Ureter (tissue), 1 donor: ENCODE data around the gene KSR1. TPM values are rescaled to one million over a fixed set of nuclear protein-coding genes. Genes with fewer than 3 reads are reported as not detected.

ENCODE experiments used
- DNase-seq: peaks from one replicate; pipeline ENCODE4 v3.0.0-alpha.2; 2020; ENCODE audit warnings: low spot score
- total RNA-seq: library from RNA; stranded (reverse); gene quantifications from one replicate; pipeline ENCODE4 v1.2.4, GENCODE V29; 2023
- donor health status: DM: yes; HTN: yes; CAD: no.

Gene KSR1
- total RNA-seq, 1 donor from 2014 or later: 61.9 TPM

DNA sequence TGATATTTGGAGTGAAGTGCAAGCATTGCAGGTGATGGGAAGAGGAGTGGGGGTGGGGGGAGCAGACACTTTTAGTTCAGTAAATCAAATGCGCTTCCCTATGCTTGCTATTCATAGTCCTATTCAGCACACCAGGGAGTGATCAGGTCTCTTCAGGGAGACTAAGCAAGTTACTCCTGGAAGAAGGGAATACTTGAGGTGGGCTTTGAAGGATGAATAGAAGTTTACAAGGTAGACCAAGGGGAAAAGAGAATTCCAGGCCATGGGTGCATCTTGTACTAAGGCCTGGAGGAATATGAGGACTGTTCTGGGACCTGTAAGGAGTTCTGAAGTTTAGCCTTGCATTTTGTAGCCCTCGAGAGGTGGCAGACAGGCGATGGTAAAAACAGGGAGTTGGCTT, 134.6 kb downstream of the KSR1 start:
- DNase-seq: no peak

- DNase-seq: no peak
These were observed 135.7 kb downstream of the KSR1 start for GRCh38 chr17:27591986-27592385.

DNA sequence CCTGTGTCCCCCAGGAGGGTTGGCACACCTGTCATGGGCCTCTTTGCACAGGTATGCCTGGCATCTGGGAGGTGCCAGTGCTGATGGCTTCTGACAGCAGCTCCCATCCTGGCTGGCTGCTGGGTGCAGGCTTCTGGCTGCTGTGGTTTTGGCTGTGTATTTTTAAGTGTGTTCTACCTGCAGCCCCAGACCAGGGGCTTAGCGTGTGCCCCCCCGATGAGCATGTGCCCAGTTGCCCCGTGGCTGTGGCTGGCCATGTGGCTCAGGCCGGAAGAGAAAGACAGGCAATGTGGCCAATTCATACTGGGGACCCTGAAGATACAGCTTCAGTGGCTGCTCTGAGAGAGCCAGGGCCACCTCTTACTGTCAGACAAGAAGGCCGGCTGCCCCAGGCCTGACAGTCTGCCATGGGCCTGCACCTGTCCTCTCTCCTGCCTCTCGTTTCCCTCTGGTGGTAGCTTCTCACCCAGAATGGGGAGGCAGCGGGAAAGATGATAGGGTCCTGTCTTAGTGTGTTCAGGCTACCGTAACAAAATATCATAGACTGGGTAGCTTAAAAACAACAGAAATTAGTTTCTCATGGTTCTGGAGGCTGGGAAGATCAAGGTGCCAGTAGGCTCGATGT, 137.1 kb downstream of the KSR1 start:
- DNase-seq: no peak

GRCh38 chr17:27593857-27594255, 137.6 kb downstream of the KSR1 start:
- DNase-seq: no peak

DNA sequence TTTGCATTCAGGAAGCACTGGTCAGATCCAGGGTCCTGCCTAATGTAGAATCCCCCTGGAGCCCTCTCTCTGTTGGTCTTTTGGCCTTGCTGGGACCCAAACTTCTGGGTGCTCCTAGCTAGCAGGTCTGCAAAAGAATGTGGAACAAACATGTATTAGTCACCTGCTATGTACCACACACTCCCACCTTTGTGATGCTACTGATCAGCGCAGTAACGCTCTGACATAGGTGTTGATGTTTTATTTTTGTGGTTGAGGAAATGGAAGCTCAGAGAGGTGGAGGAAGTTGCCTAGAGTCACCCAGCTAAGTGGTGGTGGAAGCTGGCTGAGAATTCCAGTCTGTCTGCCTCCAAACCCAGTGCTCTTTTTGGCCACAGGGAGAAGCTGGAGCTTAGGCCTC, 139.0 kb downstream of the KSR1 start:
- DNase-seq: no peak

- no peak for DNase-seq
These were observed 139.8 kb downstream of the KSR1 start for GRCh38 chr17:27596096-27596495.

- no peak for DNase-seq
These were observed 140.4 kb downstream of the KSR1 start for GRCh38 chr17:27596566-27597187.

- no peak for DNase-seq
These were observed 140.9 kb downstream of the KSR1 start for GRCh38 chr17:27597188-27597580.

DNA sequence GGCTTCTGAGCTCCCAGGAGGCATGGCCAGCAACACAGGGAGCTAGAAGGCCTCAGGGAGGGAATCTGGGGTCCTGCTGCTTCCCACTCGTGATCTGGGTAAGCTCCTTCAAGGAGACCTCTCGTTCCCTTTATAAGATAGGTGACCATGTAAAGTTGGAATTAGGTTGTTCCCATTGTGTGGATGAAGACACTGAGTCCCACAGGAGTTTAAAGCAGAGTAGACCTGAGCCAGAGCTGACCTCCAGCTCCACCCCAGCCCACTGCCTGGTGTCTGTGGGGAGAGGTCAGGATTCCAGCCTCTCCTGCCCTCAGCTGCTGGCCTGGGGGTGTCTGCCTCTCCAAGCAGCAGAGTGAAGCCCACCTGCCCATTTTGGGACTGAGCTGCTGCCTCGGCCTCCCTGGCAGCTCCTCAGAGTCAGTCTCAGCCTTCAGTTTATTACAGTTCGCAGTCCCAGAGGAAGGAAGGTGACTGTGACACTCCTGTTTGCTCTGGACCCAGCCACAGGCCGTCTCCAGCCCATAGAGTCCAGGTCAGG, 141.6 kb downstream of the KSR1 start:
- no peak for DNase-seq

DNA sequence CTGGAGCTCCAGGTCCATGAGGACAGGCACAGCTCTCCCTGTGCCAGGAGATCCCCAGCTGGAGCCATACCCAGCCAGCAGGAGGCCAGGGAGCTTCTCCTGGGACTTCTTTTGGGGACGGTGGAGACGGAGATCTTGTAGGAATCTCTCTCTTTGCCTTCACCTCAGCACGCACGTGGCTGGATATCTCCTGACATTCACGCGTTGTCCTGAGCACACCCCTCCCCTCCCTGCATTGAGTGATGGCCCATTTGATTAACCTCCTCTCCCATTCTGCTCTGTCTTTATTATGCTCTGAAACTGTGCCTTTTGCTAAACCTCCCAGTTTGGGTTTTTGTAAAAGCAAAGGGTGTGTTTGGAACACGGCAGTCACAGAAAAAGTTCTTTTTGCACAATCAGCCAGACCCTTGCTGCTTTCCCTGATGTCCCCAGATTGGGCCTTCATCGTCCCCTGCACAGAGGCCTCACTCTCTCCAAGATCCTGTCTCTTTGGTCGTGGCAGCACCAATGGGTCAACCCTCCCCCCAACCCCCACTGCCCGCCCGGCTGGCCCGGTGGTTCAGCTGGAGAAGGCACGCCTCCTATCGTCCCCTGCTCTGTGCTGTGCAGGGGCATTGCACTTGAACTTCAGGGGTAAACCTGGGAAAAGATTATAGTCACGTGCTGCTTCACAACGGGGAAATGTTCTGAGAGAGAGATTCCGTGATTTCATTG, 142.2 kb downstream of the KSR1 start:
- DNase-seq: no peak

GRCh38 chr17:27600471-27600870, 144.2 kb downstream of the KSR1 start:
- DNase-seq: no peak

DNA sequence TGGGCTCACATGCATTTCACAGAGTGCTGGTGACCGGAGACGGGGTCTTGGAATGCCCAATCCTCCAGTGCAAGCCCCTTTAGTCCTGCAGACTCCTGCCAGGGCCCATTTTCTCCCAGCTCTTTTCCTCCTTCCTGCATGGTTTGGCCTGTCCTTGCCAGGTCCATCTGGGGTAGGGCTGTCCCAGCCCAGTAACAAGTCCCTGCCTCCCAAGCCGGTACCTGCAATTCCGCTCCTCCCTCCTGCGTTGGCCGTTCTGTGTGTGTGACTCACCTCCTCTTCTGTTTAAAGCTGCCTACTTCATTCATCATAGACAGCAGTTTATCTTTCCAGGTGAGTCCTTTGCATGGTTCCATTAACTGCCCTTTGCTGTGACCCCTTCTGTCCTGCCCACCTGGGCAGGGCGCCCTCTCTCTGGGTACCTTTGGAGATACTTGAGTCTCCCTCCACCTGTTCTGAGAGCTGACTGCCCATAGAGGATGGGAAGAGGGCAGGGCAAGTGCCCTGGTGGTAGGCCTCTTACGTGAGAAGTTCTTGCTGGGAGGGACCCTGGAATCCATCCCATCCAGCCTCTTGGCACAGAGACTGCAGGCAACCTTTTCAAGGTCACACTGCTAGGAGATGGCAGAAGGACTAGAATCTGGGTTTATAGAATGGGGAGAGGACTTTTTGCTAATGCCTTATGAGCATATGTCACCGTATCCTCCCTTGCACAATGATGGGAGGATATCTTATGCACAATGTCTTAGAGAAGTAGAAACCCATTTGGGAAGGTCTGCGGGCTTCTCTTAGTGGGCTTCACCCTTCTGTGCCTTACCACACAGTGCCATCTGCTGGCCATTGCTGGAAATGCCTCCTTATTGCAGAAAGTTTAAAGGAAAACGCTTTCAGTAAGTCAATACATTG, 145.1 kb downstream of the KSR1 start:
- DNase-seq: peak; percentile 85

DNA sequence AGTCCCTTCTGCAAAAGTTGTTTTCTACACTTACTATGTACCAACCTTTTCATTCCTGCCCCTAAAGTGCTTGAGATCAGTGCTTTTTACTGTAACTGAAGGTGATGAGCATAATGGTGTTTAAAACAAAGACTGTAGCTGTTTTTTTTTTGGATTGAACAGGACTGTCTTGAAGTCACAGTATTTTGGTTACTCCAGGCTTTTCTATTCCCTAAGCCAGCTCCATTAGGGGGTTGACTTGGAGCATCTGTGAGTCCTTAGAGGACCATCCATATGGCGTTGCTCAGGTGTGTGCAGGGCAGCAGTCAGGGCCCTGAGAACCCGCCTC, 145.7 kb downstream of the KSR1 start:
- no peak for DNase-seq

- peak; percentile 78 for DNase-seq
These were observed 146.6 kb downstream of the KSR1 start for GRCh38 chr17:27602721-27603420.

DNA sequence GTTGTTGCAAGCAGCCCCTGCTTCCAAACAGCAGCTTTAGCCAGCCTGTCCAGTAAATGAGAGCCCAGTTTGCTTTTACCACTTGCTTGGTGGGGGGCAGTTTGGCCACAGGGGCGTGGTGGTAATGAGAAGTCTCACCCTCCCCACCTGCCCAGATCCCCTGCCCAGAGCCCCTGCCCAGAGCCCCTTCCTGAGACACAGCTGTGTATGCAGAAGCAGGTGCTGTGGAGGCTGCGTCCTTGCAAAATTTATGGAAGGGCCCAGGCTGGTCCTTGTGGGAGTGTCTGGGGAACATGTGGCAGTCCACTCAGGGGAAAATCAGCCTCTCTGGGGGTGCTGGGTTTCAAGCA, 147.1 kb downstream of the KSR1 start:
- DNase-seq: no peak

DNA sequence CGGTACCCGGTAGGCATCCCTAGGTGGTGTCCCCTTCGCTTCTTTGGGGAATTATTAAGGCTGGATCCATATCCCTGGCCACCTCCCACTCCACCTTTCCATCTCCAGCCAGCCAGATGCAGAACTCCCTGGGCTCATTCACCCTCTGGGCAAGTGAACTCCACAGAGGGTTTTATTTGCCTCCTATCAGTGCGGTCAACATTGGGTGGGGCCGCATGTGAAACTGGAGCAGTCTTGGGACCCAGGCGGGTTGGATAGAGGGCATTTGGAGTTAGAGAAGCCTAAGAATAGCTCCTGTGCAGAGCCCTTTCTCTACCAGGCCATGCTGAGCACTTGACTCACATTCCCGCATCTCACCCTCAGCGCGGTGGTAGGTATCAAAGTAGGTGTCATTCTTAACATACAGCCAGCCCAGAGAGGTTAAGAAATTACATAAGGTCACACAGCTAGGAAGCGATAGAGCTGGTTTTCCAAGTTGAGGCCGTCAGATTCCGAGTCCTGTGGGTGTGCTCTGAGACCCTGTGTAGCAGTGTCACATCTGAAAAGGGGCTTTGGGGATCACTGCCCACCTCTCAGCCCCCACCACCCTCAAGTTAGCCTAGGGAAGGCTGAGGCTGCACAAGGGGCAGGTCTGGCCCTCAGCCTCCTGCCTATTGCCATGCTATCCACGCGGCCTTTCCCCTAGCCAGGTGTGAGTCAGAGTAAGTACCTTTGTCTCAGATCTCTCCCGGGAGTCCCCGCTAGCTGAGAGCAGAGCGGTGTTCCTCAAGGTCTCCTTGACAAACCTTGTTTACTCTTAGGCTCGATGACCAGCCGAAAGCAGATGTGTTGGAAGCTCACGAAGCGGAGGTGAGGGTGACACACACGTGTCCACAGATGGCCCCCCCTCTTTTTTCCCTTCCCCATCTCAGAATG, 147.9 kb downstream of the KSR1 start:
- peak; percentile 58 for DNase-seq

DNA sequence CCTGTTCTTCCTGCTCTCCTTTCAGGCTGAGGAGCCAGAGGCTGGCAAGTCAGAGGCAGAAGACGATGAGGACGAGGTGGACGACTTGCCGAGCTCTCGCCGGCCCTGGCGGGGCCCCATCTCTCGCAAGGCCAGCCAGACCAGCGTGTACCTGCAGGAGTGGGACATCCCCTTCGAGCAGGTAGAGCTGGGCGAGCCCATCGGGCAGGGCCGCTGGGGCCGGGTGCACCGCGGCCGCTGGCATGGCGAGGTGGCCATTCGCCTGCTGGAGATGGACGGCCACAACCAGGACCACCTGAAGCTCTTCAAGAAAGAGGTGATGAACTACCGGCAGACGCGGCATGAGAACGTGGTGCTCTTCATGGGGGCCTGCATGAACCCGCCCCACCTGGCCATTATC, 149.2 kb downstream of the KSR1 start:
- no peak for DNase-seq

DNA sequence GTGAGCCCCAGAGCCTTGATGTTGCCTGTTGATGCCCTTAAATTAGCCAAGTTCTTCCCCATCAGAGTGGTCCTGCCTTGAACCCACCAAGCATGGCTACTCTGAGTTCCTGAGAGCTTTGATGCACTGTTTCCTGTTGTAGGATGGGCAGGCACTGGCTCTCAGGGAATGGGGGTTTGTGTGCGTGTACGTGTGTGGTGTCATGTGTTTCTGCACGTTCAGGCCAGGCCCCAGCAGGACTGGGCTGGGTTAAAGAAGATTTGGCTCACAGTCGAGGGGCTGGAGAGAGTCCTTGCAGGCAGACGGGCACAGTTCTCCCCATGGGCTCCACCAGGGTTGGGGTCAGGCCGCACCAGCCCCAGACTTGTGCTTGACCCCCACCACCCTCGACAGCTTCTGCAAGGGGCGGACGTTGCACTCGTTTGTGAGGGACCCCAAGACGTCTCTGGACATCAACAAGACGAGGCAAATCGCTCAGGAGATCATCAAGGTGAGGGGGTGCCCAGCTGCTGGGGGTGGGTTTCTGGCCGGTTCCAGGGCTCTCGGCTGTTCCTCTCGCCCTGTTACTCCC, 151.4 kb downstream of the KSR1 start:
- no peak for DNase-seq

- DNase-seq: no peak
These were observed 152.3 kb downstream of the KSR1 start for GRCh38 chr17:27608328-27609230.
